VCaP (cell line): ENCODE data around the gene RPS6KA2.

ENCODE experiments used
- H3K27ac ChIP-seq: fragments of 450-650 bp; 2 replicates; pipeline ENCODE4 v1.5.1; 2017
- TF ChIP-seq, protein P1 (sequence below): fragments of 450-650 bp; conservative IDR thresholded peaks from 2 replicates; pipeline ENCODE4 v1.5.1; 2017; ENCODE audit warnings: mild to moderate bottlenecking, moderate library complexity

The RPS6KA2 gene

DNA sequence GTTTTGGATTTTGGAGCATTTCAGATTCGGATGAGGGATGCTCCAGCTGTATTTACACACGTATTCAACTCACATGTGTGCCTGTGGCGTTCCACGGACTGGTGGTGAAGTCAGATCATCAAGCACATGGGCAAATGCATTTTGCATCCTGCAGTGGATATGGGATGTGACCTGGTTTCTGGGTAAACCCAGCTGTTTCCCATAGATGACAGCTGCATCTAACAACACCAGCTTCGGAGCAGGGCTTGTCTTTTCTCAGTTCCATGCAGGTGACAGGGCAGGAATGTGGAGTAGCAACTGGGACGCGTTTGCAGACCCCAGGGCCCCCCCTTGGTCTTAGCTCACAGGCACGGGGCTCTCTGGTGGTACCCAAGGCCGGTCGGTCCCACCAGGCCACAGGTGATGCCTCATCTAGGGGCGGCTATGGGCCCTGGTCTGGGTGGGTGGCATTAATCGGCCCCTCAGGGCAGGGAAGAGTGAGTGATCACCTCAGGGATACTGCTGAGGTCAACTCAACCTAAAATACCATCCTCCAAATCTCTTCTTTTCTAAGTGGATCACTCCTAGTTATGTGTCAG is 123.8 kb downstream of the RPS6KA2 start:
- H3K27ac ChIP-seq: no peak overlapping the region
- TF ChIP-seq, protein P1, sequence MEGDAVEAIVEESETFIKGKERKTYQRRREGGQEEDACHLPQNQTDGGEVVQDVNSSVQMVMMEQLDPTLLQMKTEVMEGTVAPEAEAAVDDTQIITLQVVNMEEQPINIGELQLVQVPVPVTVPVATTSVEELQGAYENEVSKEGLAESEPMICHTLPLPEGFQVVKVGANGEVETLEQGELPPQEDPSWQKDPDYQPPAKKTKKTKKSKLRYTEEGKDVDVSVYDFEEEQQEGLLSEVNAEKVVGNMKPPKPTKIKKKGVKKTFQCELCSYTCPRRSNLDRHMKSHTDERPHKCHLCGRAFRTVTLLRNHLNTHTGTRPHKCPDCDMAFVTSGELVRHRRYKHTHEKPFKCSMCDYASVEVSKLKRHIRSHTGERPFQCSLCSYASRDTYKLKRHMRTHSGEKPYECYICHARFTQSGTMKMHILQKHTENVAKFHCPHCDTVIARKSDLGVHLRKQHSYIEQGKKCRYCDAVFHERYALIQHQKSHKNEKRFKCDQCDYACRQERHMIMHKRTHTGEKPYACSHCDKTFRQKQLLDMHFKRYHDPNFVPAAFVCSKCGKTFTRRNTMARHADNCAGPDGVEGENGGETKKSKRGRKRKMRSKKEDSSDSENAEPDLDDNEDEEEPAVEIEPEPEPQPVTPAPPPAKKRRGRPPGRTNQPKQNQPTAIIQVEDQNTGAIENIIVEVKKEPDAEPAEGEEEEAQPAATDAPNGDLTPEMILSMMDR: no peak

DNA sequence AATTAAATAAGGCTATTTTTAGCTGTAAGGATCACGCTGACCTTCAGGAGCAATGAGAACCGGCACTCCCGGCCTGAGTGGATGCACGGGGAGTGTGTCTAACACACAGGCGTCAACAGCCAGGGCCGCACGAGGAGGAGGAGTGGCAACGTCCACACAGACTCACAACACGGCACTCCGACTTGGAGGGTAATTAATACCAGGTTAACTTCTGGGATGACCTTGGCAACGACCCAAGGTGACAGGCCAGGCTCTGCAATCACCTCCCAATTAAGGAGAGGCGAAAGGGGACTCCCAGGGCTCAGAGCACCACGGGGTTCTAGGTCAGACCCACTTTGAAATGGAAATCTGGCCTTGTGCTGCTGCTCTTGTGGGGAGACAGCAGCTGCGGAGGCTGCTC is 124.6 kb downstream of the RPS6KA2 start:
- H3K27ac ChIP-seq: no peak overlapping the region
- TF ChIP-seq, protein P1: no peak

DNA sequence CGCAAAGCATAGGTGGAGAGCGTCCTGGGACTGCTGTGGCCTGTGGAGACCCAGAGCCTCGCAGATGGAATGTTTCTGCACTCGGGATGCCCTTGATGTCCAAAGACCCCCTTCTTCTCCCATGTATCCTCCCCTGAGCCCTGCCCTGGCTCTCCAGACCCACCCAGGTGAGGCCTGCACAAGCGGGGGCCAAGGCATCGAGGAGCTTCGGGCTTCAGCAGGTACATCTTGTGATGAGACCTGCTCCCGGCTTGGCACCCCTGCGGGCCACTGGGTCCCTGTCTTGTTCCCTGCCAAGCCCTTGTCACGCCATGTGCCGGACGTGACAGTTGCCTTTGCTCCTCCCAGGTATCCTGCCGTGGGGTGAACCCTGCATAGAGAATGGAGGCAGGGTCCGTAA is 125.8 kb downstream of the RPS6KA2 start:
- no peak overlapping the region for H3K27ac ChIP-seq
- TF ChIP-seq, protein P1: no peak

DNA sequence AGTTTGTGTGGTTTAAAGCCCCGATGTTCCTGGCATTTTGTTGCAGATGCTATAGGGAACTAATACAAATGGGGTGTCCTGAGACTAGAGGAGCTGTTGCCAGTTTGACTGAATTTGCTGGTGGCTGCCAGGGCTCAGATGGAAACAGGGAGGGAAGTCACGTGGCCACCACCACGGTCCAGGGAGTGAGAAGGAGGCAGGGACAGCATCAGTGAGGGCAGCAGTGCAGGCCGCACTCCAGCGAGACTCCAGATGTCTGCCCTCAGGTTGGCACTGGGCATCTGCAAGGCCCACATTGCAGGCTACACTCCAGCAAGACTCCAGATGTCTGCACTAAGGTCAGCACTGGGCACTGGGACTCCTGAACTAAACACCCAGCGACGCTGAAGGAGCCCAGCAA is 126.8 kb downstream of the RPS6KA2 start:
- H3K27ac ChIP-seq: no peak overlapping the region
- TF ChIP-seq, protein P1: no peak

GRCh38 chr6:166499350-166500163 is 127.5 kb downstream of the RPS6KA2 start:
- TF ChIP-seq, protein P1: no peak
- no peak overlapping the region for H3K27ac ChIP-seq

DNA sequence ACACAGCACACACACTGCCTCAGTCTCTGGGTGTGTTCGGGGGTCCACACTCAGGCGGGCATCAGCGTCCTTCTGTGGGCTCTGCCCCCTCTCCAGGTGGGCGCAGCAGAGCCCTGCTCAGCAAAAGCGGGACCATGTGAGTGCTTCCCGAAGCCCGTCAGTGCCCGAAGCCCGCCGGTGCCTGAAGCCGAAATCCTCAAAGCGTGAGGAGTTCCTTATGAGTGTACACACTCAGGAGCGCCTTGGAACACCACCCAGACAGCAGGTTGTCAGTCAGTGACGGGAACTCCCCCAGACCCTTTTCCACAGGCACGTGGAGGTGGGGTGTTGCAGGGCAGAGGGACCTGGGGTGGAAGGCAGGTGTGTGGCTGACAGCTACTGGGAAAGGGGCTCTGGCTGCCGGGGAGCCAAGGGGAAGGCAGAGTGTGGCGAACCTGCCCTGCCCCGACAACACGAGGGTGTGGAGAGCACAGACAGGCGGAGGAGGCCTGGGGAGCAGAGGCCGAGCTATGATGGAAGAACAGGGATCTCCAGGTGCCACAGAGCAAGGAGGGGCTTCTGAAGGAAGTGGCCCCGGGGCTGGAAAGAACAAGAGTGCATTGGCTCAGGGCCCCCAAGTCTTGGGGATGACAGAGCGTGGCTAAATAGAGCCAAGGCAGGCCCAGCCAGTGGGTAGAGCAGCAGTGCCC is 128.2 kb downstream of the RPS6KA2 start:
- TF ChIP-seq, protein P1: no peak
- H3K27ac ChIP-seq: no peak overlapping the region

GRCh38 chr6:166498228-166498627 is 128.8 kb downstream of the RPS6KA2 start:
- H3K27ac ChIP-seq: no peak overlapping the region
- TF ChIP-seq, protein P1: no peak
